HG03045 (cell line): ENCODE data around the gene TRAPPC6A.

Experiments
- ATAC-seq: cut with Tn5 transposase; IDR thresholded peaks from one replicate; pipeline ENCODE4 v1.9.1; 2021; ENCODE audit warnings: mild to moderate bottlenecking, moderate library complexity; ENCODE audit not compliant: unreplicated experiment

TRAPPC6A gene

DNA sequence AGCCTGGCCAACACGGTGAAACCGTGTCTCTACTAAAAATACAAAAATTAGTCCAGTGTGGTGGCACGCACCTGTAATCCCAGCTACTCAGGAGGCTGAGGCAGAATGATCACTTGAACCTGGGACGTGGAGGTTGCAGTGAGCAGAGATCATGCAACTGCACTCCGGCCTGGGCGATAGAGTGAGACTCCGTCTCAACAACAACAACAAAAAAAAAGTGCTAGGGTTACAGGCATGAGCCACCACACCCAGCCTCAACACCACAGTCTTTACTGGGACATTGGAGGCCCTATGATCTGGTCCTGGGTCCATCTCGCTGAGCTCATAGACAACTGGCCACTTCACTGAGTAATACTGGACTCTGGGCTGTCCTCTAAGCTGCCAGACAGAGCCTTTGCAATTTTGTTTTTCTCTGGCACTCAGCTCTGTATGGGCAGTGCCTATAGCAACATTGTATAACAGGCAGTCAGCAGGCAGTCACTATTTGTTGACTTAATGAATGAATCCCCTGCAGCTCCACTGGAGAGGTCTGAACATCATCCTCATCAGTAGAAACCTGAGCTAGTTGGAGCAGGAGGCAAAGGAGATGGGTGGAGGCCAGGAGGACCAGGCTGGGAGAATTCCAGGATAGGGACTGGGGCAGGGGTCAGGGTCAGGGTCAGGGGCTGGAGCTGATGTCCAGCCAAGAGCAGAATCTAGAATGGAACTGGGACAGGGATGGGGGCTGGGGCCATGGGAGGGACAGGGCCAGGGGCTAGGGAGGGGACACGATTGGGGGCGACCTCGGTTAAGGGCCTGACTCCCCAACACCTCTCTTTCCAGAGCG lies 8.7 kb upstream of the TRAPPC6A start:
- ATAC-seq = no peak

DNA sequence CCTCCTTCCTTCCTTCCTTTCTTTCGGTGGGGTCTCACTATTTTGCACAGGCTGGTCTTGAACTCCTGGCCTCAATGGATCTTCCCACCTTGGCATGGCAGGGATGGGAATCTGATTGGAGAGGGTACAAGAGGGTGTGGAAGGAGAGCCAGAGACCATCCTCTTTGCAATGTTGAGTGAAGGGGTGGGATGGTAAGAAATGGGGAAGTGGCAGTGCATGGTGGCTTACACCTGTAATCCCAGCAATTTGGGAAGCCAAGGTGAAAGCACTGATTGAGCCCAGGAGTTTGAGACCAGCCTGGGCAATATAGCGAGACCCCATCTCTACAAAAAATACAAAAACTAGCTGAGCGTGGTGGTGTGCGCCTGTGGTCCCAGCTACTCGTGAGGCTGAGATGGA lies 6.1 kb upstream of the TRAPPC6A start:
- no peak for ATAC-seq

DNA sequence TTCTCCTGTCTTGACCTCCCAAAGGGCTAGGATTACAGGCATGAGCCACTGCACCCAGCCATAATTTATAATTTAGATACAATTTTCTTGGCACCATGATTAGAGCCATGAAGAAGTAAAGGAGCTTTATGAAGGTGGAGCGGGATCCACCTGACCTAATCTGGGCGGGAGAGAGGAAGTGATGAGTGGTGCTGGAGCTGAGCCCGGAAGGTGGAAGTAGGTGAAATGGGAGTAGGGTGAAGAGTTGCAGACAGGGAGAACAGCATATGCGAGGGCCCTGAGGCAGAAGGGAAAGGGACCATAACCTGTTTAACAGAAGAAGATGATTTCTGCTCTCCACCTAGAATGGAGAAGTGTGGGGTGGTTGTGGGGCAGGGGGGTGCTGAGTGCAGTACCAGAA lies 4.7 kb upstream of the TRAPPC6A start:
- no peak for ATAC-seq

DNA sequence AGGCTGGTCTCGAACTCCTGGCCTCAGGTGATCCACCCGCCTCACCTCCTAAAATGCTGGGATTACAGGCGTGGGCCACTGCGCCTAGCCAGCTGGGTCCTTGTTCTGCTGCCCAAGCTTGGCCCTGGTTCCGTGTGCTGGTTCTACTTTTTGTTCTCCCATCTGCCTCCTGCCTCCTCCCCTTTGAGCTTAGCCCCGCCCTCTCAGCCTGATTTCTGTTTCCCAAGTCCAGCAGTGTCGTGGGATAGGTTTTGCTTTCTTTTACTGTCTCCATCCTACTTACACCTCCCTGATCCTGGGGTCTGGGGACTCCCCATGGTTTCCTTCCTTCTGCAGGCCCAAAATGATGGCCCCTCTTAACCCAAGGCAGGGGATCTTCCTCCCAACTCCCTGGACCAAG lies 2.9 kb upstream of the TRAPPC6A start:
- ATAC-seq = no peak

DNA sequence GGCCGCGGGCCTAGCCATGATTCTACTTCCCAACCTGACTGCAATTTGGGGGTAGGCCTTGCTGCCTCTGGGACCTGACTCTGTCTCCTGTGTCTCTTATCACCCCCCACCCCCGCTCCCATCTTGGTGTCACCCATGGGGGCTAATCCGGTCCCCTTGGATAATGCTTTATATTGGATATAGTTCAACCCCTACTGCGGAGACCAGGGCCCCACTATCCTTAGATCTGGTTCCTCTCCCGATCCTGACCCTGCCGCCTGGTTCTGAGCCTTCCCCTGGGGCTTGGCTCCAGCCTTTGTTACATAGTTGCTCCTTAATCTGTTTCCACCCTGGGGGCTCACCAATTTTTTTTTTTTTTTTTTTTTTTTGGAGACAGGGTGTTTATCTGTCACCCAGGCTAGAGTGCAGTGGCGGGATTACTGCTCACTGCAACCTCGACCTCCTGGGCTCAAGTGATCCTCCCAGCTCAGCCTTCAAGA lies 1.9 kb upstream of the TRAPPC6A start:
- no peak for ATAC-seq

DNA sequence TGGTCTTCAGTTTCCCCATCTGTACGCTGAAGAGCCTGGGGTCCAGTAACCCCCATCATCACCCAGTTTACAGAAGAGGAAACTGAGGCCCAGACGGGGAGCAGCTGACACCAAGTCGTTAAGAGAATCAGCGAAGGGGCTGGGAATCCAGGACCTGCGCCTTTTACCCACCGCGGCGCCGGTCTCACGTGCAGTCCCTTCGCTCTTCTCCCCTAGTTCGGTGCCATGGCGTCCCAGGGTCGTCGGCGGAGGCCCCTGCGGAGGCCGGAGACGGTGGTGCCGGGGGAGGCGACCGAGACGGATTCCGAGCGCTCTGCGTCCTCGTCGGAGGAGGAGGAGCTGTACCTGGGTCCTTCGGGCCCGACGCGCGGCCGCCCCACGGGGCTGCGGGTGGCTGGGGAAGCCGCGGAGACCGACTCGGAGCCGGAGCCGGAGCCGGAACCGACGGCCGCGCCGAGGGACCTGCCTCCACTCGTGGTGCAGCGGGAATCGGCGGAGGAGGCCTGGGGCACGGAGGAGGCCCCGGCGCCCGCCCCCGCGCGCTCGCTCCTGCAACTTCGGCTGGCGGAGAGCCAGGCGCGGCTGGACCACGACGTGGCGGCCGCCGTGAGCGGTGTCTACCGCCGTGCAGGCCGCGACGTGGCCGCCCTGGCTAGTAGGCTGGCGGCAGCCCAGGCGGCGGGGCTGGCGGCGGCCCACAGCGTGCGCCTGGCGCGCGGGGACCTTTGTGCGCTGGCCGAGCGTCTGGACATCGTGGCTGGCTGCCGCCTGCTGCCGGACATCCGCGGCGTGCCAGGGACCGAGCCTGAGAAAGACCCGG lies 1.2 kb upstream of the TRAPPC6A start:
- no peak for ATAC-seq

DNA sequence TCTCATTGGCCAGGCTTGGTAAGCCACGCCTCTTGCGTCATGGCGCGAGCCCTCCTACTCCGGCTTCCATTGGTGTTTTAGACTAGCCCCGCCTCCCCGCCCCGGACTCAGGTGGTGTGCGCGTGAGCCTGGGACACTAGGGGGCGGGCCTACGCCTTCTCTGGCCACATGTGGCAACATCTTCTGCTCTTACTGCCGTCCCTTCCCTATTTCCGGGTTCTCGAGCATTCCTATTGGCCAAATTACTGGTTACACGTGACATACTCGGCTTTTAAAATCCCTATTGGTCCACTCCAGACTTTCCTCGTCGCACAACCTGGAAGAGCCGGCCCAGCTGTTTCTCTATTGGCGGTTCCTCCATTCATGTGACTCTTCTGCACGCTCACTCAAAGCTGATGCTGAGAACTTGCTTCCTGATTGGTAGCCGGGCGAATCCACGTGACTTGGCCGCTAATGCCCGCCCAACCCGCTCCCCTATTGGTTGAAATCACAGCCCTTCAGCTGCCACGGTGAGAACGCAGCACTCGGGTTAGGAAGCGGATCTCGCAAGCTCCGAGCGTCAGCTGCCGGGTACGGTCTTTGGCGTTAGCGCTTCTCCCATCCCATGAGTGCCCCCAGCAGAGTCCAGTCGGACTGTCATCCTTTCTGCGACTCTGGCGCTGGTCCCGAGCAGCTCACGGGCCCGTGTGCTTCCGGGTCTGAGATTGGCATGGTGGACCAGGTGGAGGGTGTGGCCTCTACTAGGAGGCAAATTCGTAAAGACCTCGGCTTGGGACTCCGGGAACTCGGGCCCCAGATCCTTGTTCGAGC lies 430 bp upstream of the TRAPPC6A start, which contains the start of gene BLOC1S3:
Gene BLOC1S3 (plus strand): TSS at position 523 of the 810 bp plus-strand sequence. CDS start 513 bp downstream, outside the sequence.
- ATAC-seq = peak; percentile 80

DNA sequence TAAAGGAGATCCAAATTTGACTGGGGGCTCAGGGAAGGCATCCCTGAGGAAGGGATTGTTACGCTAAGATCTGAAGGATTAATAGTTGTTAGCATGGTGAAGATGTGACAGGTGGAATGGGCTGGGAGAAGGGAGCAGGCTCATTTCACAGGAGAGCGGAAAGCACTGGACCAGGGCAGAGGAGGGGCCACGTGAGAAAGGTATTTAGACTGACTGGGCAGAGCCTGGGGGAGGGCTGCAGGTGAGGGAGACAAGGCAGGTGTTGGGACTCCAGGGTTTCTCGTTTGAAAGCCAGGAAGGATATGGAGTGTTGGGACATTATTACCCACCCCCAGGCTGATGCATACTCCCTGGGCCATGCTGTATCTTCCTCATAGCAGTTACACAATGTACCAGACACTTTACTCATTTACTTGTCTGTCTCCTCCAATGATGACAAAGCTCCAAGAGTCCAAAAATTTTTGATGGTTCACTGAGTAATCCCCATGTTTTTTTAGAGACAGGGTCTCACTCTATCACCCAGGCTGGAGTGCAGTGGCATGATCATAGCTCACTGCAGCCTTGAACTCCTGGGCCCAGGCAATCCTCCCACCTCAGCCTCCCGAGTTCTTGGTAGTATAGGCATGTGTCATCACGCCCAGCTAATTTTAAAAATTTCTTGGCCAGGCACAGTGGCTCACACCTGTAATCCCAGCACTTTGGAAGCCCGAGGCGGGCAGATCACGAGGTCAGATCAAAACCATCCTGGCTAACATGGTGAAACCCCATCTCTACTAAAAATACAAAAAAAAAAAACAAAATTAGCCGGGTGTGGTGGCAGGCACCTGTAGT lies 2.3 kb downstream of the TRAPPC6A start:
- no peak for ATAC-seq

DNA sequence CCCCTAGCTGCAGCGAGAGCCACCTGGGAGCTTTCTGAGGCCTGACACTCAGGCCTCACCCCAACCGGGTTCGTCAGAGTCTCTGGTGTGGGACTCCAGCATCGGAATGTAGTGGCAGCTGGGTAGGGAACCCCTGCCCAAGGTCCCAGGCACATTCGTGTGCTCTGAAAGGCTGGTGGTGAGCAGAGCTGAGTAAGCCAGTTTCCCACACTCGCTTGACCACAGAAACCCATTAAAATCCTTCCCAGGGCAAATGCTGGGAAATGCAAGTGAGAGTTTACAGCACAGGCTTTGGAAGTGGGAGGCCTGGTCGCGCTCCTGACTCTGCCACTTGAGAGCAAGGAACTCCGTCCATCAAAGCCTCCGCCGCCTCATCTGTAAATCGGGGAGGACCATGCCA lies 4.2 kb downstream of the TRAPPC6A start:
- no peak for ATAC-seq

DNA sequence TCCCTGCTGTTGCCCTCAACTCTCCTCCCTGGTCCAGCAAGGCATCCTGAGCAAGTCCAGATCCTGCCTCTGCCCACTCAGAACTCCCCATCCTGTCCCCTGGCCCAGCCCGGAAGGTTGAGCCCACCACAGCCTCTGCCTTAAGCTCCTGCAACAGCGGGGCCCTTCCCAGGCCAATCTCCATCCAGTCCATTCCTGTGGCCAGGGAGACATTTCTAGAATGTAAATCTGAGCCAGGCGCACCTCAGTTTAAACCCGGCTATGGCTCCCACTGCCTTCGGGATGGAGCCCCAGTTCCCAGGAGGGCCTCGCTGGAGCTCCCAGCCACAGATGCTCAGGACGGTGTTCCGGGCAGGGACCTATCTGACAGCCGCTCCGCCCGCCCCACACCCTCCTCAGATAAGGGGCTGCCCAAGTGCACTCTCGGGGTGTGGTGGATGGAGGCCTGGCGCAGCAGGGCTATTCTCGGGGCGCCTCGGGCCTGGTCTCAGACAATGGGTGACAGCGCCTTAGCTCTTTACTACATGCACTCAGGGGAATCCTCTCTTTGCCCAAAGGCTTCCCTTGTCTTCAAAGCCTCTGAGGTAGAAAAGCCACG lies 5.3 kb downstream of the TRAPPC6A start:
- no peak for ATAC-seq

DNA sequence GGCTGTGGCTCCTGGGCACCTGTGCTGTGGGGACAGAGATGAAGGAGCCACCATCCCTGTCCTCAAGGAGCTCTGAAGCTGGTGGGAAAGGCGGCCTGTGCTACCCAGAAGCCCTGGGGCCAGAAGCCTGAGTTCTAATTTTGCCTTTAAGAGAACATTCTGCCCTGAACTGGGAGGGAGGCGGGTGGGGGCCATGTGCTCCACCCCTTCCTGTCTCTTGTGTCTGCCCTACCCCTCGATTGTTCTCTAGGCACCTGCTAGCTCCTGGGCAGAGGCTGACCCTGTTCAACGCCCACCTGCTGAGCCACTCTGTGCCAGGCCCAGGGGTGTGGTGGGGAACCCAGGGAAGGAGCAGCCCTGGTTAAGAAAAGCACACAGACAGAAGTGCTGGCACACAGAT lies 5.9 kb downstream of the TRAPPC6A start:
- no peak for ATAC-seq

DNA sequence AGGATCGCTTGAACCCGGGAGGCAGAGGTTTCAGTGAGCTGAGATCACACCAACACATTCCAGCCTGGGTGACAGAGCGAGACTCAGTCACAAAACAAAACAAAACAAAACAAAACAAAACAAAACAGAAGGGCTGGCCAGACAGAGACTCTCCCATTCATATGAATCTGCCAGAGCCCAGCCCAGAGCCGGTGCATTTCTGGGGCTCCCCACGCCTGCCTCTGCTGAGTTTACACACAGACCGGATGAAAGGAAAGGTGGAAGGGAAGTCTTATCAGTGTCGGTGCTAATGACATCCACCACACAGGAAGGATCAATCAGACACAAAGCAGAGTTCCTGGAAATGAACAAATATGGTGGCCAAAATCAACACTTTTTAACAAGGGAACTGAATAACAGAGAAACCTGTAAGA lies 6.8 kb downstream of the TRAPPC6A start:
- no peak for ATAC-seq

DNA sequence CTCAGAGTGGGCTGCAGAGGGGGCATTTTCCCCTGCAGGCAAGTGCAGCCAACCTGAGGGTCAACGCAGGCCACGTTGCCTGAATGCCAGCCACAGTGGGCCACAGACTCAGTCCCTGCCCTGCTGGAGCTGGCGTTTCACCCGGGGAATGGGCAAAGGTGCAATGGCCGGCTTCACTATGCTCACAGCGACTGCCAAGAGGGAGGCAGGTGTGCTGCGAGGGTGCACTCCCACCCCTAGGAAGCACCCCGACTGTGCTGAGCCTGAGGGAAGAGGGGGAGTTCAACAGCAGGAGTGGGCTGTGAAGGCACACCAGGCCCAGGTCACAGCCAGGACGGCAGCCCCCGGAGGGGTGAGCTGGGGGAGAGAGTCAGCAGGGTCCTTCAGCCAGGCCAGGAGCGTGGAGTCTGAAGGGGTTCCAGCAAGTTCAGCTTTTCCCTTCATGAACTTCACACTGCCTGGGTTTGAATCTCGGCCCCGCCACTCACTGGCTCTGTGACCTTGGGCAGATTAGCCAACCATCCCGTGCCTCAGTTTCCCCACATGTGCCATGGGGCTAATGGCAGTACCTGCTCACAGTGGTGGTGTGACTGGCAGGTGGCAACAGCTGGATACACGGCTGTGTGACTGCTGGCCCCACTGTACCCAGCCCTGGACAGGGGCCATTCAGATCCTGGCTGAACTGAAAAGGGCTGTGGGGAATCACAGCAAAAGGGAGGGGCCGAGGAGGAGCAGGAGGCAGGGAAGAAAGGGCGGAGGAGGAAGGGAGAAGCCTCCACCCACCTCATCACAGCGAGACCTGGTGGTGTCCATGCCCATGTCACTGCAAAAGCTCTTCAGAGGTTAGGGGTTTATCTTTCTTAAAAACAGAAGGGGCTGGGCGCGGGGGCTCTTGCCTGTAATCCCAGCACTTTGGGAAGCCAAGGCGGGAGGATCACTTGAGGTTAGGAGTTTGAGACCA lies 7.6 kb downstream of the TRAPPC6A start:
- no peak for ATAC-seq

DNA sequence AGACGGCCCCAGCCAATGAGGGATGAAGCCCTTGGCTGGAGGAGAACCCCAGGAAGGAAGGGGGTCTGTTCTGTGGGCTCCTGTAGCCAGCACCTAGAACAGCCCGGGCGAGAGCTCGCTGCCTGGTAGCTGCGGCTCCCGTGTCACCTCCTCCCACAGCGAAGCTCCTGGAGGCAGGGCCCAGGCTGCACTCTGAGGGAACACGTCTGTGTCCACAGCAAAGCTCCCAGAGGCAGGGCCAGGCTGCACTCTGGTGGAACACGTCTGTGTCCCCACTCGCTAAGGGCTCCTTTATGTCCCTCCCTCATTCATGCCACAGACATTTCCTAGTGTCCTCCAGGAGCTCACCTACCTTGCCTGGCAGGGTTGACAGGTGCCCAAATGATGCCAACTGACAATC lies 8.4 kb downstream of the TRAPPC6A start:
- no peak for ATAC-seq

DNA sequence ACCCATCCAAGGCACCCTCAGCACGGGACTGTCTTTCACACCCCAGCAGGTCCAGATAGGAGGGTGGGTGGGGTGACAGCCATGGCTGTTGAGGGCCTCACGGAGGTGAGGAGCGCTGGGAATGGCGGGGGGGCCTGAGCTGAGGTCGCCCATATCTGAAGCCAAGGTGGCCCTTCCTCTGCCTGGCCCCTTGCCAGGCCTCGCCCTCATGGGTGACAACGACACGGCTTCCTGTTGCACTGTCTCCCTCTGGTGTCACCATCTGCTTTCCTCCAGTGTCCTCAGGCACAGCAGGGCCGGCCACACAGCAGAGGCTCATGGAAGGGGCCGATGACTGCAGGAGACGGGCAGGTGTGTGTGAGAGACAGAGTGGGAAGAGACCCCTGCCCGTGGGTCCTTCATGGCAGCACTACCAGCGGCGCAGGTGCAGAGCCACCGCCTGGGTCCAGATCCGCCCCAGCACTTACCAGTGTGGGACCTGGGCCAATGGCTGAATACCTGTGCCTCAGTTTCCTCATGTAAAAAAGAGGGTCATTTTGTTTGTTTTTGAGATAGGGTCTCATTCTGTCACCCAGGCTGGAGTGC lies 9.2 kb downstream of the TRAPPC6A start:
- ATAC-seq = no peak

DNA sequence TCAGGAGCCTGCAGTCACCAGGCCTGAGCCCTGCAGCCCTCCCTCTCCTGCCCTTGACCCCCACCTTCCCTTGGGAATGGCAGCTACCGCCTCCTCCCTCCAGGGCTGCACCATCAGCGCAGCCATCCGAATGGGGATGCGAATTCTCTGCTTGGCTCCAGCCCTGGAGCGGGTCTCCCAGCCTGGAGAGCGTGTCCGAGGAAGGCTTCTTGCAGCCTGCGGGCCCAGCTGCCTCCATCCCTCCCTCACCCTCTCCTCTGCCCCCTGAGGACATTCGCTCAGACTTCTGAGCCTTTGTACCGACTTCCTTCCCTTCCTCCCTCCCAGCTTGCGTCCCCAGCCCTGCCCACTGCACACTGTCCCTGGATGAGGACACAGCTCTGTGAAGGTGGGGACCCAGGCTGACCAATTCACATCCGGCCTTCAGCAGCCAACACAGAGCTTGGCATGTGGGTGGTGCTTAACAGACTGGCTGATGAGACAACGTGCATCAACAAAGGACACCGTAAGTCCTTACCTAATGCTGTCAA lies 11.2 kb downstream of the TRAPPC6A start:
- no peak for ATAC-seq

DNA sequence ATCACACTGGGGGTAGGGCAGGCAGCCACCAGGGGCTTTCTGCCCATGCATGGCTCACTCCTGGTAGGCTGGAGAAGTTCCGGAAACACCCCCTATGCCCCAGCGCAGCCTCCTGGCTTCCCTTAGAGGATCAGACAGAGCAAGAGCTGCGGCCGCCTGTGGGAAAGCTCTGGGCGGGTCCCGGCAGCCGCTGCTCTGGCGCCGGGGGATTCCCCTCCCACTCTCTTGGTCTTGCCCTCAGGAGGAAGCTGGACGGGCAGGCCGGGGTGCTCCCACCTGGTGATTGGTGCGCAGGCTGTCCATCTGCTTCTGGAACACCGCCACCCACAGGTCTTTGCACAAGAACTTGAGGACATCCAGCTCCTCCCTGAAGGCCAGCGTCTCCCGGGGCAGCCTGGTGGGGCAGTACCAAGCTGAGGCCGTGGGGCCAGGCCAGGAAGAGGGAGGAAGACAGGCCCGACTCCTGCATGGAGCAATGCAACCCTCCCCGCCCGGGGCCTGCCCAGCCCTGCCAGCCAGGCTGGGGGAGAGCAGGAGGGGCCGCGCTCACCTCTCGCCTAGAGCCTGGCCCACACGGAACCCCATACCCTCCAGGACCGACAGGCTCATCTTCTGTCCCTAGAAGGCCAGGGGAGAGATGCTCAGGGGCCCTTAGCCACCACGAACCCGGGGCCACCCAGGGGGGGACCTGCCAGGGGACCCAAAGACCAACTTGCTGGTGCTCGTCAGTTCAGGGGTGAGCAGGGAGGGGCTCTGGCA lies 13.3 kb downstream of the TRAPPC6A start:
- ATAC-seq = no peak
